NCI-H146 treated with DMSO at 0.1 percent for 48 hours (cell line): ENCODE measurements around the gene SIGLEC7.
A peak's percentile ranks its signal among the peaks of the same experiment; 100 is the strongest.
"Not testable (repeated sequence)": the region's sequence is repeated elsewhere in the genome, so short reads cannot be mapped to it uniquely, and the experiment has no call there.

ENCODE experiments used
- DNase-seq: peaks from one replicate; lab custom pipeline; 2025; ENCODE audit not compliant: unreplicated experiment; lab: John Stamatoyannopoulos, UW

The SIGLEC7 gene

DNA sequence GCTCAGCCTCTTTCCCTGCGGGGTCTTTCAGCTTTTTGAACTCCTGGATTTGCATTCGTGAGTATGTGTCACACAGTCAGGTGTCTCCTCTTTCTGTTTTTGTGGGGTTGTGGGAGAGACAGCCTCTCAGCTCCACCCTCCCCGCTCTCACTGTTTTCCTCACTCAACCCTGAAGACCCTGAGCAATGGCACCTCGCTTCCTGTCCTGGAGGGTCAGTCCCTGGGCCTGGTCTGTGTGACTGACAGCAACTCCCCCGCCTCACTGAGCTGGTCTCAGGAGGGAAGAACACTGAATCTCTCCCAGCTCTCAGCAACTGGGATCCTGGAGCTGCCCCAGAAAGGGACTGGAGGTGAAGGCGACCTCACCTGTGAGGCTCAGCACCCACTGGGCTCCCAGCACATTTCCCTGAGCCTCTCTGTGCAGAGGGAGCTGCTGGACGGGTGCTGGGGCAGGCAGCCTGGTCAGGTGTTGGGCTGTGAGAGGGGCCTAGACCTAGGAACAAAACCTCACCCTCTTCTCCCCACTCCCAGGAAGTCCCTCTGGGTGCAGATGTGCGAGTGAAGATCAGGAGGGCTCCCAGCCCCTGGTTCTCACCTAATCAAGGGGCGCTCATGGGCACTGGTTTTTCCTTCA is 4.2 kb upstream of the SIGLEC7 start:
- DNase-seq = no peak

- no peak for DNase-seq
These were observed 3.5 kb upstream of the SIGLEC7 start for GRCh38 chr19:51138549-51138979.

DNA sequence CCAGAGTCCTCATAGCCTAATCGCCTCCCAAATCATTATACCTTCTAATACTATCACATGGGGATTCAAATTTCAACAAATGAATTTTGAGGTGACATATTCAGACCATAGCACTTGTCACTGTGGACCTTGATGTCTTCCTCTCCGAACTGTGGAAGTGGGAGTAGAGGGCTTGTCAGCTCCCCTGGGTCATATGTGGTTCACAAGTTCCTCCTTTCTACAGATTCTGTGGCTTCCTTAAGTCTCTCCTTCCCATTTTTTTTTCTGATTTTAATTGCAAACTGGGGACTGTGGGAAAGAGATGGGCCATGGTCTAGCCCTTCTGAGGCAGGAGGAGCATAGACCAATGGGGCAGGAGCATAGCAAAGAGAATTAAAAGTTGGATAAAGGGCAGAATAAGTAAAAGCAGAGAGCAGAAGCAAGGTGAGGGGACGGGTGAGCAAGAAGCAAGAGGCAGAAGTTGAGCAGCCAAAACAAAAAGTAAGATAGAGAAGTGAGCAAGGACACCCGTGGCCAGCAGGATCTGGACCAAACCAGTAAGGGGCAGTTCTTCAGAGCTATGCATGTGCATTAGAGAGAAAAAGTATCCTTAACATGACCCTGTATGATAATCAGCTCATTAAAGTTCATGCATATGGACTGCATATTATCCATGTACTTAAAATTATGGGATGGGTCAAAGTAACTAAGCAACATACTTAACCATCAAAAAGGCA is 2.6 kb upstream of the SIGLEC7 start:
- no peak for DNase-seq

GRCh38 chr19:51140441-51140840 is 1.7 kb upstream of the SIGLEC7 start:
- no peak for DNase-seq

GRCh38 chr19:51141181-51141580 is 920 bp upstream of the SIGLEC7 start:
- no peak for DNase-seq

- DNase-seq = not testable (repeated sequence)
These were observed 841 bp downstream of the SIGLEC7 start for GRCh38 chr19:51142809-51143475.

GRCh38 chr19:51143486-51143885 is 1.4 kb downstream of the SIGLEC7 start:
- DNase-seq = no peak

DNA sequence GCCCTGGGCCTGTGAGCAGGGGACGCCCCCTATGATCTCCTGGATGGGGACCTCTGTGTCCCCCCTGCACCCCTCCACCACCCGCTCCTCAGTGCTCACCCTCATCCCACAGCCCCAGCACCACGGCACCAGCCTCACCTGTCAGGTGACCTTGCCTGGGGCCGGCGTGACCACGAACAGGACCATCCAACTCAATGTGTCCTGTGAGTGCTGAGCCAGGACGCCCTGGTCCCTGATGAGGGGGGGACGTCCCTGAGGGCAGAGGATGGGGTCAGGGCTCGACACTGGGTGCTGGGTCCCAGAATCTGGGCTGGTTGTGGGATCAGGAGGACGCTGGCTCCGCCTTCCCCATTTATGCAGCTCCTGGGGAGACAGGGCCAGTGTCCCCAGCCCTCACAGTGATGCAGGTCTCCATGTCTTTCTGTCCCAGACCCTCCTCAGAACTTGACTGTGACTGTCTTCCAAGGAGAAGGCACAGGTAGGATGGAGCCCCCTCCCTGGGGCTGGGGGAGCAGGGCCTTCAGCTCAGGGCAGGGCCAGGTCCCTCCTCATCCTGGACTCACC is 2.5 kb downstream of the SIGLEC7 start:
- DNase-seq = no peak

GRCh38 chr19:51145916-51146493 is 3.9 kb downstream of the SIGLEC7 start:
- no peak for DNase-seq

DNA sequence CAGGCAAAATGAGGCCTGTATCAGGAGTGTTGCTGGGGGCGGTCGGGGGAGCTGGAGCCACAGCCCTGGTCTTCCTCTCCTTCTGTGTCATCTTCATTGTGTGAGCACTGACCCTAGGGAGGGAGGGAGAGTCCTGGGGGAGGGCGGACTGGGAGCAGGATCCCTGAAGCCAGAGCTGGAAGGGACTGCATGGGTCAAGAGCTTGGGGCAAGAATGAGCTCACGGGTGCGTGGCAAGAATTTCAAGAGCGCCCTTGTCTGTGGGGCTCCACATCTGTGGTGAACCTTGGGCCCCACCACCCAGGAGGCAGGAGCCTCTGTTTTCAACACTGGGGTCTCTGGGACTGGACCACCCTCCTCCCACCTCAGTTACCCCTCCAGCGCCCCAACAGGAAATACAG is 4.7 kb downstream of the SIGLEC7 start:
- no peak for DNase-seq

DNA sequence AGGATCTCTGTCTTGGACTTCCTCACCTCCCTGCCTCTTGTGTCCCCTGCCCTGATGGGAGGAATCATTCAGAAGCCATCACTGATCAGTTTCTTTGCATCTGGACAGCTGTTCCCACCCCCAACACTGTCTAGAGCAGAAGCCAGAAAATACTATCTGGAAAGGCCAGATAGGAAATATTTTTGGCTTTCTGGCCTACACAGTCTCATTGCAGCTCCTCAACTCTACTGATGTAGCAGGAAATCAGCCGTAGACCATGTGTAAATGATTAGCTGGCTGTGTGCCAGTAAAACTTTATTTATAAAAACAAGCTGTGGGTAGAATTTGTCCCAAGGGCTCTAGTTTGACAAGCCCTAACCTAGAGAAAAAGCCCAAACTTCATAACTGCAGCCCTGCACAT is 5.6 kb downstream of the SIGLEC7 start:
- DNase-seq = no peak

GRCh38 chr19:51148580-51148979 is 6.5 kb downstream of the SIGLEC7 start:
- DNase-seq = no peak

DNA sequence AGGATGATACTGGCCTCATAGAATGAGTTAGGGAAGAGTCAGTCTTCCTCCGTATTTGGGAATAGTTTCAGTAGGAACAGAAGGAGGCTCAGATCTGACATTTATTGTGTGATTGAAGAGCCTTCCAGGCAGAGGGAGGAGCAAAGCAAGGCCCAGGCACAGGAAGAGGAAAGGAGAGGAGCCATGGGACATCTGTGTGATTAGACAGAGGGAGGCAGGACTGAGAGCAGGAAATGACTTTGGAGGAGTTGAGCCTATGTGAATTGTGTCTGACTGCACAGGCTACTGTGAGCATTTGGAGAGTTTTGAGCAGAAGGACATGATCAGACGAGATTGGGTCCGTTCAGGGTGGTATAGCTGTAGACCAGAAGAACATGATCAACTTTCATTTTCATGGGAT is 8.5 kb downstream of the SIGLEC7 start:
- DNase-seq = no peak

DNA sequence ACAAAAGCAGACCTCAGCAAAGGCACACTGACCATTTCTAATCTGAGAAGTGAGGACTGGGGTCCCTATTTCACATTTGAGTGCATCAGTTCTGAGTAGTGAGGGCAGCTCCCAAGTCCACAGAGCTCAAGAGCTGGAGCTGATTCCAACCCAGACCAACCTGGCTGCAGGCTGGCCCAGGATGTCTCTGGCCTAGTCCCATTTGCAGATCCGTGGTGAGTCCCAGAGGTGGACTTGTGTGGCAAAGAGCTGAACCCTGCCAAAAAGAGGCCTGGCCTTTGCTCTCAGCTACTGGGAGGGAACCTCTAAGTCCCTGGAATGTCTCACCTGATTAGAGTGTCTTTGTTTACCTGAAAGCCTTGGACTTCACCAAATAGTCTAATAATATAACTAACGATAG is 14.6 kb downstream of the SIGLEC7 start:
- no peak for DNase-seq

GRCh38 chr19:51157265-51157664 is 15.2 kb downstream of the SIGLEC7 start:
- DNase-seq = no peak

DNA sequence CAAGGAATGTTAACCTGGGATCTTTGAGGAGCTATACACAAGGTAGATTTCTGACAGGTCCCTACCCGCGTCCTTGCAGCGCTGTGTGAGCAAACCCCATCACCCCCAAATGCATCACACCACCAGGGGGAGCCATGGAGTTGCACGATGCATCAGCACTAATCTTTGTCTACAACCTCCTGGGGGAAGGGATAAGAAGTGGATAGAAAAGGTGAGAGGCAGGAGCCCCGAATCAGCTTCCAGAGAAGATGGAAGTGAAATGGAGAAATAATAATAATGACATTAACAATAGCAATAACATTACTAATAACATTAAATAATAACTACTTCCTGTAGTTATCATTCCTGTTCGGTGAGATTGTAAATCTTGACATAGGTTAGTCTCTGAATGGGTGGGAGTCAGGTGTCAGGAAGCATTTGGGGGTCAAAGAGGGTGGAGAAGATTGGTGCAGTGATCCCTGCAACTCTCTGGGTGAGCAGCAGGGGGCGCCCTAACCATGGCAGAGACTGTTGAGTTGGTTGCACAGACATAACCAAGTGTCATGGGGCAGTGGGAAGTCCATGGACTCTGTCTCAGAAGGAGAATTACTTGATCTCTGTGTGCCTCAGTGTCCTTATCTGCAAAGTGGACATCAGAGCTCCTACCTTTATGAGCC is 16.5 kb downstream of the SIGLEC7 start:
- DNase-seq = peak; percentile 4

GRCh38 chr19:51159656-51160055 is 17.6 kb downstream of the SIGLEC7 start:
- DNase-seq = no peak

- no peak for DNase-seq
These were observed 19.2 kb downstream of the SIGLEC7 start for GRCh38 chr19:51161266-51161665.

DNA sequence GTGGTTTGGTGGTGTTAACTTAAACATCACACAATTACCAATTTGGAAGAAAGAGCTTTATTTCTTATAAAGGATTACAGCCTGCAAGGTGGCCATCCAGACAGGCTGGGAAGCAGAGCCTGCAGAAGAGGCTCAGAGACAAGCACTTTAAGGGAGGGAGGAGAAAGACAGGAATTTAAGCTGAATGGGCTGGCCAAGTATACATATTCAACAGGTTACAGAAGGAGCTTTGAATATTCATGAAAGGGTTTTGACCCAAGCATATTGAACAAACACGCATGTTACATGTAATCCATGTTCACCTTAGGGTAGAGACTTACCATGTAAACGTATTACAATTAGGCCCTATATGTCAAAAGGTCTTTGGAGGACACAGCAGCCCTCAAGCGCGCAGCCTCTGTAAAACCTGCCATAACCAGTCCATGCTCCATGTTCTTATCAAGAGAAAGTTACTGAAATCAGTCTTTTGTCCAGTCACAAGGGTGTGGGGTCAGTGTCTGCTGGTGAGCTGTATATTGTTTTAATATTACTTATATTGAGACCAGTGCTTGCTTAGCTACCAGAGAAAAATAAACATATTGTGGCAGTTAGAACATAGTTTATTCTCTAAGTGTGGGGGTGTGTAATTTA is 19.9 kb downstream of the SIGLEC7 start:
- DNase-seq = no peak

GRCh38 chr19:51163257-51163656 is 21.2 kb downstream of the SIGLEC7 start:
- DNase-seq = no peak

DNA sequence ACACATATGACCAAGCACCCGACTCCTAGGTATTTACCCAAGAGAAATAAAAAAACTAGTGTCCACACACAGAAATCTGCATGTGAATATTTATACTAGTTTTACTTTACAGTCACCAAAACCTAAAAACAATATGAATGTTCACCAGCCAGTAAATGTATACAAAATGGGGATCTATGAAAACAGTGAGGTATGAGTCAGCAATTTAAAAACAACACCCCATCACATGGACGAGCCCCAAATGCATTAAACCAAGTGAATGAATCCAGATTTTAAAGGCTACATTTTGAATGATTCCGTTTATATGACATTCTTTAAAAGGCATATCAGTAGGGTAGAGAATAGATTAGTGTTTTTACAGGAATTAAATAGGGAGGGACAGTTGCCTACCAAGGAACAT is 22.1 kb downstream of the SIGLEC7 start:
- DNase-seq = no peak
